Thymus (tissue), 11 donors: ENCODE measurements around the gene MAL. TPM values are rescaled to one million over a fixed set of nuclear protein-coding genes. Genes with fewer than 3 reads are reported as not detected.

ENCODE experiments used
- DNase-seq, 9 donors: peaks; one replicate each; pipeline ENCODE4 v3.0.0-alpha.2; 2013; ENCODE audit warnings: low spot score in 9 of 9, low read depth in 6 of 9, missing footprints in 1 of 9
- H3K27ac ChIP-seq, 2 donors: one replicate each; pipeline ENCODE4 v1.5.1; 2013; ENCODE audit warnings: control low read depth in 1 of 2, low read depth in 1 of 2, low read length in 1 of 2, mild to moderate bottlenecking in 1 of 2, moderate library complexity in 1 of 2
- H3K27me3 ChIP-seq, 2 donors: one replicate each; pipeline ENCODE4 v1.5.1; 2013; ENCODE audit warnings: low read length in 1 of 2; ENCODE audit not compliant: control insufficient read depth in 2 of 2, insufficient read depth in 1 of 2
- H3K36me3 ChIP-seq, 2 donors: one replicate each; pipeline ENCODE4 v1.5.1; 2013; ENCODE audit warnings: low read length in 1 of 2, mild to moderate bottlenecking in 1 of 2, moderate library complexity in 1 of 2; ENCODE audit not compliant: control insufficient read depth in 2 of 2, insufficient read depth in 2 of 2
- H3K4me1 ChIP-seq, 2 donors: one replicate each; pipeline ENCODE4 v1.5.1; 2013; ENCODE audit warnings: low read length in 2 of 2; ENCODE audit not compliant: control insufficient read depth in 2 of 2, insufficient read depth in 2 of 2
- H3K4me3 ChIP-seq, 2 donors: one replicate each; pipeline ENCODE4 v1.5.1; 2013; ENCODE audit warnings: low read length in 2 of 2, control low read depth in 1 of 2, mild to moderate bottlenecking in 1 of 2
- H3K9me3 ChIP-seq, 2 donors: one replicate each; pipeline ENCODE4 v1.5.1; 2013; ENCODE audit warnings: low read length in 1 of 2, mild to moderate bottlenecking in 1 of 2; ENCODE audit not compliant: control insufficient read depth in 2 of 2, insufficient read depth in 1 of 2
- WGBS: extraction: QIAGEN DNeasy Blood & Tissue Kit; methylation state at CpG from one replicate; pipeline ENCODE4 v1.1.7; 2013; 5-methylcytosine and 5-hydroxymethylcytosine counted together
- polyA plus RNA-seq: library from polyadenylated mRNA; stranded (reverse); fragments of 200-250 nt; gene quantifications from one replicate; pipeline ENCODE4 v1.2.3, GENCODE V29; 2013
- total RNA-seq: library from RNA; stranded (reverse); fragments of 120-200 nt; gene quantifications from one replicate; pipeline ENCODE4 v1.2.4, GENCODE V29; 2013
- donor health status: healthy.

MAL gene
- total and polyA plus RNA-seq, 2 donors, result 143 to 190 TPM

GRCh38 chr2:95046371-95047112, 21.0 kb downstream of the MAL start:
- Histone ChIP-seq H3K4me1 (peaks cover 80 to 96% of the 10 kb centered on the region in 2 donors), H3K27ac (peak overlapping the region in 1 of 2 donors; percentile 24), H3K27me3 (no peaks in the 10 kb centered on the region), H3K36me3 (peaks cover 54 to 86% of the 10 kb centered on the region in 2 donors), H3K4me3 (no peak overlapping the region), H3K9me3 (no peaks in the 10 kb centered on the region)
- DNase-seq, result no peak
- 97% methylated on average over 13 of the region's 13 CpGs for WGBS

DNA sequence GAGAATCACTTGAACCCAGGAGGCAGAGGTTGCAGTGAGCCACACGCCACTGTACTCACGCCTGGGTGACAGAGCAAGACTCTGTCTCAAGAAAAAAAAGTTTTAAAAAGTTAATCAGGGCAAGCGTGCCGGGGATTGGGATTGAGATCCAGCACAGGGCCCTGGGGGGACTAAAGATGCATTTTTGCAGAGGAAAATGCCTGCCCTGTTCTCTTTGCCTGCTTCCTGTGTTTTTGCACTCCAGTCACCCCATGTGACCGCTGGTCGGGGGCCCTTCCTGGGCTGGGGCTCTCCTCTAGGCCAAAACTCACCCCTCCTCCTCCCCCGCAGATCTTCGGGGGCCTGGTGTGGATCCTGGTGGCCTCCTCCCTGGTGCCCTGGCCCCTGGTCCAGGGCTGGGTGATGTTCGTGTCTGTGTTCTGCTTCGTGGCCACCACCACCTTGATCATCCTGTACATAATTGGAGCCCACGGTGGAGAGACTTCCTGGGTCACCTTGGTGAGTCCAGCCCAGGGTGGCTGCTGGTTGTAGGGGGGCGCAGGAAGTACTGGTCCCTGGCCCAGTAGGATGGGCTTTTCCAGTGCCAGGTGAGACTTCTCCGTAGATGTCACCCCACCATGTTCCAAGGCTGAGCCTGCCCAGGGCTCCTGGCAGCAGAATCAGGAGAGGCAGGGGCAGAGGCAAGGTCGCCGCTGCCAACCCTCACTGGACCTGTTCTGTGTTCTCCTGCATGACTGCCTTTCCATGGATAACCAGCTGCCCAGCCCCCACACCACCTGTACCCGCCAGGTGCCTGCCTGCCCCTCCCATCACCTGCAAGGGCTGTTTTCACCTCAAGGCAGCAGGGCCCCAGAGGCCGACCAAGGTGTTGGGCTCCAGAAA, 22.4 kb downstream of the MAL start:
- no peak for DNase-seq
- Histone ChIP-seq H3K36me3 (peaks cover 58 to 84% of the 10 kb centered on the region in 2 donors), H3K9me3 (no peaks in the 10 kb centered on the region), H3K27me3 (no peaks in the 10 kb centered on the region), H3K27ac (peak overlapping the region; percentile 19 to 37), H3K4me3 (no peak overlapping the region), H3K4me1 (peaks cover 83 to 98% of the 10 kb centered on the region in 2 donors)
- 80% methylated on average over 17 of the region's 17 CpGs for WGBS

- no peak for DNase-seq
- WGBS, result 78% methylated on average over 15 of the region's 15 CpGs
- Histone ChIP-seq H3K4me3 (no peak overlapping the region), H3K27ac (peak overlapping the region in 1 of 2 donors; percentile 30), H3K36me3 (peaks cover 49 to 82% of the 10 kb centered on the region in 2 donors), H3K4me1 (peaks cover 84 to 98% of the 10 kb centered on the region in 2 donors), H3K9me3 (no peaks in the 10 kb centered on the region), H3K27me3 (no peaks in the 10 kb centered on the region)
Measured at GRCh38 chr2:95048825-95049682, 23.5 kb downstream of the MAL start.

DNA sequence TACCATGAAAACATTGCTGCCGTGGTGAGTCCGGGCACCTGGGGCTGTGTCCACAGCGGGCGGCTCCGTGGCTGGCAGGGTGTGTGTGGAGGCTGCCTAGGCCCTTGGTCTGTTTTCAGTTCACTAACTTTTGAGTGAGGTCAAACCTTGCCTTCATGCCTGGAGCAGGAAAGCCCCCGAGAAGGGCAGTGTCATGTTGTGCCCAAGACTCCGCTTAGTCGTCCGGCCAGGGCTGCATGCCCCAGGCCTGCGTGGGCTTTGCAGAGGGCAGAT, 24.1 kb downstream of the MAL start:
- Histone ChIP-seq H3K4me1 (peaks cover 86 to 98% of the 10 kb centered on the region in 2 donors), H3K36me3 (peaks cover 49 to 80% of the 10 kb centered on the region in 2 donors), H3K9me3 (no peaks in the 10 kb centered on the region), H3K27ac (peak overlapping the region in 1 of 2 donors; percentile 30), H3K27me3 (no peaks in the 10 kb centered on the region), H3K4me3 (no peak overlapping the region)
- 97% methylated on average over 10 of the region's 10 CpGs for WGBS
- DNase-seq, result no peak

- Histone ChIP-seq H3K4me3 (no peak overlapping the region), H3K27ac (peak overlapping the region in 1 of 2 donors; percentile 91), H3K36me3 (peaks cover 45 to 76% of the 10 kb centered on the region in 2 donors), H3K4me1 (peaks cover 86 to 96% of the 10 kb centered on the region in 2 donors), H3K9me3 (no peaks in the 10 kb centered on the region), H3K27me3 (no peaks in the 10 kb centered on the region)
- DNase-seq, result no peak
- WGBS, result 97% methylated on average over 6 of the region's 6 CpGs
Measured at GRCh38 chr2:95049961-95050360, 24.5 kb downstream of the MAL start.

DNA sequence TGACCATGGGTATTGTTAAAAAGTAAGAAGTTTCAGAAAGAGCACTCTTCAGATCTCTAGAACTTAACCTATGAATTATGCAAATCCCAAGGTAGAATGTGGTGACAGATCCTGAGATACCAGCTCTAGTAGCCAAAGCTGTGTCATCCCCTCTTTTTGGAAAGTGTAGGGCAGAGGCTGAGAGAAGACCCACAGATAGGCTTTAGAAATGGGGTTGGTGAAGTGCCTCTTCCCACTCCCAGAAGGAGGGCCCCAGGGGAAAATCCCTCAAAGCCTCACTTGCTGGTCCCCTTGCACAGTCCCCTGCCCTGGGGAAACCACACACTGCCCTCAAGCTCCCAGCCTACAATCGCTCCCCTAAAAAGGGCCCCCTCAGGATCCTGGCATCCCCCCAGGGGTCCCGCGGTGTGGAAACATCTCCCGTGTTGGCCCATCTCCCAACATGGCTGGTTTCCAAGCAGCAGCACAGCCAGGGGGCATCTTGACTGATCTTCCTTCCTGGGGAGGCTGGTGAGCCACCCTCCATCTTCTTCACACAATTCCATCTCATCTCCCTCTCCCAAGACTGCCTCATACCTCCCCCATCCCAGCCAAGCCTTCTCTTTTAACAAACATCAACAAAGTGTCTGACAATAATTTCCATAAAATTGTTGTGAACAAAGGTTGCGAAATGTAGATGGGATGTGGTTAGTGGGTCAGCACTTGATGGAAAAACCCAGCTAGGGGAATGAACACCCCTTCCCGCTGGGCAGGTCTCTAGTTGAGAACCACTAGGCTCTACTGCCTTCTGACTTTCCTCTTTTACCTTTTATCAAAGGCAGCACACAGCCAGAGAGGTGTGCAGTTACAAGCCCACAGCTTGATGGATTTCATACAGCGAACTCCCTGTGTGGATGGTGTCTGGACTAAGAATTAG, 25.1 kb downstream of the MAL start:
- no peak for DNase-seq
- Histone ChIP-seq H3K4me3 (no peak overlapping the region), H3K27ac (peak overlapping the region; percentile 81 to 91), H3K36me3 (peaks cover 39 to 70% of the 10 kb centered on the region in 2 donors), H3K4me1 (peaks cover 84 to 96% of the 10 kb centered on the region in 2 donors), H3K27me3 (no peaks in the 10 kb centered on the region), H3K9me3 (no peaks in the 10 kb centered on the region)
- 79% methylated on average over 7 of the region's 7 CpGs for WGBS

DNA sequence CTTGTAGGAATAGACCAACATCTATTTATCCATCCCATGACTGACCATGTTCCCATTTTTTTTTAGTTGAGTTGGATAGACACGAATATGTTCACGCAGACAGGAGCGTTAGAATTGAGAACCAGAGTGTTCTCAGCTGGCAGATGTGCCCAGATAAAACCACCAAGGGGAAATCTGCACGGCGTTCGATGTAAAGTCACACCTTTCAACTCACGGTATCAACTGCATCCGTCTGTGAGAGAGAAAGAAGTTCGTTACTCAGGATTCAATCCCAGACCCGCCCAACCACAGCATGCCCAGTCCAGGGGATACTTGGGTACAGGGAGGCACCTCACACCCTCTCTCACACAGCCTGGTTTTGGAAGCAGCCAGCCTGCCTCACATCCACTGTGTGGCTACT, 26.1 kb downstream of the MAL start:
- DNase-seq, result peak in 1 of 9 donors; percentile 70
- H3K27me3 ChIP-seq, result no peaks in the 10 kb centered on the region

GRCh38 chr2:95052307-95052706, 26.8 kb downstream of the MAL start:
- peaks cover 0 to 4% of the 10 kb centered on the region in 2 donors for H3K9me3 ChIP-seq
- peaks cover 39 to 63% of the 10 kb centered on the region in 2 donors for H3K36me3 ChIP-seq
- H3K27me3 ChIP-seq, result no peaks in the 10 kb centered on the region
- peak overlapping the region; percentile 67 to 91 for H3K27ac ChIP-seq
- peaks cover 87 to 98% of the 10 kb centered on the region in 2 donors for H3K4me1 ChIP-seq
- DNase-seq, result no peak
- no peak overlapping the region for H3K4me3 ChIP-seq
- 87% methylated on average over 6 of the region's 6 CpGs for WGBS

More for the DNA sequence above, 26.1 kb downstream of the MAL start:
- Histone ChIP-seq H3K4me1 (peaks cover 86 to 96% of the 10 kb centered on the region in 2 donors), H3K9me3 (peaks cover 0 to 4% of the 10 kb centered on the region in 2 donors), H3K36me3 (peaks cover 39 to 63% of the 10 kb centered on the region in 2 donors), H3K4me3 (peak overlapping the region in 1 of 2 donors; percentile 16), H3K27ac (peak overlapping the region; percentile 81 to 91)
- 5% methylated on average over 10 of the region's 10 CpGs for WGBS
